GM23248 (cell line): ENCODE results near the gene MOK. TPM values are rescaled to one million over a fixed set of nuclear protein-coding genes. Genes with fewer than 3 reads are reported as not detected.

Source experiments
- DNase-seq: peaks from one replicate; pipeline ENCODE4 v3.0.0-alpha.2; 2015
- H2AFZ ChIP-seq: fragments of 200-600 bp; sonication (generic); 2 replicates; pipeline ENCODE4 v1.6.1; 2016; ENCODE audit warnings: antibody characterized with exemption
- H3F3A ChIP-seq: fragments of 200-600 bp; sonication (generic); 2 replicates; pipeline ENCODE4 v1.6.1; 2016; ENCODE audit warnings: mild to moderate bottlenecking, antibody characterized with exemption, mixed run types; ENCODE audit not compliant: insufficient read depth
- H3K27ac ChIP-seq: fragments of 200-600 bp; sonication (generic); 2 replicates; pipeline ENCODE4 v1.5.1; 2016; ENCODE audit warnings: mild to moderate bottlenecking
- H3K27me3 ChIP-seq: fragments of 200-600 bp; sonication (generic); replicated peaks from 2 replicates; pipeline ENCODE4 v1.6.1; 2016; ENCODE audit warnings: mild to moderate bottlenecking; ENCODE audit not compliant: insufficient read depth
- H3K36me3 ChIP-seq: fragments of 200-600 bp; sonication (generic); 2 replicates; pipeline ENCODE4 v1.6.1; 2016; ENCODE audit warnings: low read depth, mild to moderate bottlenecking
- H3K4me1 ChIP-seq: fragments of 200-600 bp; sonication (generic); 2 replicates; pipeline ENCODE4 v1.6.1; 2016; ENCODE audit warnings: mild to moderate bottlenecking; ENCODE audit not compliant: insufficient read depth
- H3K4me2 ChIP-seq: fragments of 200-600 bp; sonication (generic); one replicate; pipeline ENCODE4 v1.6.1; 2016; ENCODE audit warnings: mild to moderate bottlenecking; ENCODE audit not compliant: unreplicated experiment
- H3K4me3 ChIP-seq: fragments of 200-600 bp; sonication (generic); 2 replicates; pipeline ENCODE4 v1.5.1; 2016; ENCODE audit warnings: mild to moderate bottlenecking
- H3K79me2 ChIP-seq: fragments of 200-600 bp; sonication (generic); 2 replicates; pipeline ENCODE4 v1.6.1; 2016; ENCODE audit warnings: mild to moderate bottlenecking; ENCODE audit not compliant: insufficient read depth
- H3K9ac ChIP-seq: fragments of 200-600 bp; sonication (generic); 2 replicates; pipeline ENCODE4 v1.6.1; 2016; ENCODE audit warnings: mild to moderate bottlenecking
- H3K9me2 ChIP-seq: fragments of 200-600 bp; sonication (generic); 2 replicates; pipeline ENCODE4 v1.6.1; 2016; ENCODE audit warnings: mixed run types, mild to moderate bottlenecking, moderate library complexity; ENCODE audit not compliant: insufficient read depth
- H3K9me3 ChIP-seq: fragments of 200-600 bp; sonication (generic); one replicate; pipeline ENCODE4 v1.6.1; 2017; ENCODE audit warnings: low read depth
- H4K20me1 ChIP-seq: fragments of 200-600 bp; sonication (generic); 2 replicates; pipeline ENCODE4 v1.6.0; 2016; ENCODE audit not compliant: insufficient read depth
- EZH2 ChIP-seq: fragments of 200-600 bp; sonication (generic); IDR thresholded peaks from 2 replicates; pipeline ENCODE4 v1.6.1; 2018; ENCODE audit warnings: antibody characterized with exemption, mild to moderate bottlenecking; ENCODE audit not compliant: insufficient read depth, poor library complexity, severe bottlenecking
- EZH2phosphoT487 ChIP-seq: fragments of 200-600 bp; sonication (generic); IDR thresholded peaks from 2 replicates; pipeline ENCODE4 v1.6.1; 2018; ENCODE audit warnings: antibody characterized with exemption, moderate library complexity, mild to moderate bottlenecking, low read depth; ENCODE audit not compliant: insufficient read depth
- WGBS, 2 experiments: methylation state at CpG; one replicate each; pipeline ENCODE4 v1.1.6; 2015 to 2017; ENCODE audit warnings: low lambda C conversion rate in 2 of 2, low coverage in 1 of 2; ENCODE audit errors: missing lambda C conversion rate in 2 of 2; 5-methylcytosine and 5-hydroxymethylcytosine counted together
- in situ Hi-C: fragments of 300-500 bp; cut with MboI; formaldehyde crosslinking; loops from 2 replicates; pipeline ENCODE4 v1.15.0; 2020
- polyA plus RNA-seq: library from polyadenylated mRNA; unstranded; fragments of >200 nt; fragmentation: Nextera tagmentation; extraction: Ambion mirVana; gene quantifications from 2 replicates; pipeline ENCODE4 v1.2.1, GENCODE V29; 2016
- total RNA-seq: library from RNA; depleted of rRNA; stranded (reverse); fragments of >200 nt; shearing (Covaris generic); gene quantifications from 2 replicates; pipeline ENCODE4 v1.2.3, GENCODE V29; 2014

MOK gene
- total and polyA plus RNA-seq, 2 experiments from 2014 or later = 34.9 to 67.9 TPM

- H3K27me3 ChIP-seq = no peaks in the 10 kb centered on the region
- no peak for DNase-seq
- no peaks in the 10 kb centered on the region for H3F3A ChIP-seq
- no peaks in the 10 kb centered on the region for H3K9me2 ChIP-seq
- H3K4me1 ChIP-seq = no peaks in the 10 kb centered on the region
- no peak overlapping the region for H2AFZ ChIP-seq
- no peak overlapping the region for H3K27ac ChIP-seq
- no peak overlapping the region for H3K4me2 ChIP-seq
- H4K20me1 ChIP-seq = no peaks in the 10 kb centered on the region; the same call in 1 of the 2 replicates
- H3K79me2 ChIP-seq = peaks cover 93% of the 10 kb centered on the region
- WGBS, 2 experiments = 87% methylated on average over 4 of the region's 4 CpGs
- H3K9ac ChIP-seq = no peak overlapping the region
- no peak for TF ChIP-seq EZH2phosphoT487
- TF ChIP-seq EZH2 = no peak
- H3K9me3 ChIP-seq = no peaks in the 10 kb centered on the region
- no peak overlapping the region for H3K4me3 ChIP-seq
- in situ Hi-C loops = no loop called here
- H3K36me3 ChIP-seq = peaks cover 13% of the 10 kb centered on the region; the same call in 1 of the 2 replicates
Measured at GRCh38 chr14:102194856-102195255, 110.1 kb downstream of the MOK start.

DNA sequence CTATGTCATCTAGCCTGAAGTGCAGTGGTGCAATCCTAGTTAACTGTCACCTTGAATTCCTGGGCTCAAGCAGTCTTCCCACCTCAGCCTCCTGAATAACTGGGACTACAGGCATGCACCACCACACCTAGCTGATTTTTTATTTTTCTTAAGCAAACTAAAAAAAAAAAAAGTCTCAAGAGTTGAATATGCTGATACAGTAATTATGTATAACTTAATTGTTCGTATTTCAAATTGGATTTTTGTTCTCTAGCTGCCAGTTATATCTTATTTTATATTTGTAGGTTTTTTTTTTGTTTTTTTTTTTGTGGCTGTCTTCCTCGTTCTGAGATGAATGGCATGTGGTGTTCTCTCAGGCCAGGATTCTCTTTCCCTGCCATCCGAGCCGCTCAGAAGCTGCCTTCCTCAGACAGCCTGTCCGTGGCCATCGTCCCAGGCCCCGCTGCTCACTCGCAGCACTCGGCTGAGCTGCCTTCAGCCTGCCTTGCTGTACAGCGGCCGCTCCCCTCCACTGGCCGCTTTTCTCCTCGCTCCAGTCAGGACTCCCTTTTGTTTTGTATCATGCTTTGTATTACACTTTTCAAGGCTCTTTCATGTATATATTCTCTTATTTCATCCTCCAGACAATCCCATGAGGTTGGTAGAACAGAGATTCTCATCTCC, 112.0 kb downstream of the MOK start:
- Histone ChIP-seq H3K9me2 (no peaks in the 10 kb centered on the region), H3K9me3 (no peaks in the 10 kb centered on the region), H3K9ac (no peak overlapping the region), H3K27me3 (no peaks in the 10 kb centered on the region), H3K27ac (no peak overlapping the region), H3F3A (no peaks in the 10 kb centered on the region), H4K20me1 (no peaks in the 10 kb centered on the region), H3K79me2 (peaks cover 100% of the 10 kb centered on the region), H3K36me3 (peaks cover 13% of the 10 kb centered on the region; the same call in 1 of the 2 replicates), H3K4me1 (peaks cover 7% of the 10 kb centered on the region), H3K4me2 (peak overlapping the region; percentile 31), H3K4me3 (peak overlapping the region; percentile 35; the same call in 1 of the 2 replicates), H2AFZ (no peak overlapping the region)
- TF ChIP-seq EZH2phosphoT487 (no peak), EZH2 (no peak)
- in situ Hi-C loops = no loop called here
- peak; percentile 40 for DNase-seq
- WGBS, 2 experiments = 39 to 42% methylated on average over 13 of the region's 13 CpGs

DNA sequence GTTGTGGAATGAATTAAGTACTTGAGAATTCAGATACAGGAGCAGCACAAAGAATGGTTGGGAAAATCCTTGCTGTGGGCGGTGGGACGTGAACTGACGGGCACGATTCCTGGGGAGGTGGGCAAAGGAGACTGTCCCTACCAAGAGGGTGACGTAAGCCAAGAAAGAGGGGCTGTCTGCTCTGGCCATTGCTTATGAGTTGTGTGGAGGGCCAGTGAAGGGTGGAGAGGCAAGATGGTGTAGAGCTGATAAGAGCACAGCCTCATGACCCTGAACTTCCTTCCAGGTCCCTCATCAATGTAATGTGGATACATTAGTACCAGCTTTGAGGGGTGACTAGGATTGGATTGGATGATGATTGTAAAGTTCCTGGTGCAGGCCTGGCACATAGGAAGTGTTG, 115.1 kb downstream of the MOK start:
- Histone ChIP-seq H3K4me1 (peaks cover 28% of the 10 kb centered on the region), H3K9me2 (no peaks in the 10 kb centered on the region), H3K27me3 (no peaks in the 10 kb centered on the region), H3K36me3 (0 out of 2 replicates have a peak, but pooled peaks cover 1% of the 10 kb centered on the region), H3K9me3 (no peaks in the 10 kb centered on the region), H3K4me3 (no peak overlapping the region), H3F3A (peaks cover 14% of the 10 kb centered on the region; the same call in 1 of the 2 replicates), H3K79me2 (peaks cover 99% of the 10 kb centered on the region), H3K9ac (no peak overlapping the region), H3K4me2 (no peak overlapping the region), H2AFZ (no peak overlapping the region), H3K27ac (no peak overlapping the region), H4K20me1 (peaks cover 5% of the 10 kb centered on the region; the same call in 1 of the 2 replicates)
- TF ChIP-seq EZH2phosphoT487 (no peak), EZH2 (no peak)
- in situ Hi-C loops = no loop called here
- 93 to 94% methylated on average over 5 of the region's 5 CpGs for WGBS, 2 experiments
- DNase-seq = no peak

- Histone ChIP-seq H3K27ac (no peak overlapping the region), H3K4me2 (no peak overlapping the region), H3K4me1 (peaks cover 32% of the 10 kb centered on the region), H3K27me3 (no peaks in the 10 kb centered on the region), H3K9ac (no peak overlapping the region), H3F3A (peaks cover 24% of the 10 kb centered on the region), H2AFZ (no peak overlapping the region), H4K20me1 (peaks cover 5% of the 10 kb centered on the region), H3K36me3 (no peaks in the 10 kb centered on the region), H3K9me2 (no peaks in the 10 kb centered on the region), H3K79me2 (peaks cover 99% of the 10 kb centered on the region), H3K9me3 (no peaks in the 10 kb centered on the region), H3K4me3 (no peak overlapping the region)
- DNase-seq = no peak
- WGBS, 2 experiments = 100% methylated on average over 1 of the region's 1 CpG
- TF ChIP-seq EZH2phosphoT487 (no peak), EZH2 (no peak)
- in situ Hi-C loops = no loop called here
Measured at GRCh38 chr14:102188187-102188586, 116.8 kb downstream of the MOK start.
